Neuron (in vitro differentiated cells): Measurements from ENCODE around the gene ZNF862.

Experiments
- H2AFZ ChIP-seq: one replicate; pipeline ENCODE4 v1.6.1; 2013; ENCODE audit warnings: low read depth, mild to moderate bottlenecking, inconsistent platforms, low read length, moderate library complexity
- H3K27me3 ChIP-seq: one replicate; pipeline ENCODE4 v1.6.1; 2013; ENCODE audit warnings: low read length; ENCODE audit not compliant: insufficient read depth
- H3K36me3 ChIP-seq: one replicate; pipeline ENCODE4 v1.6.1; 2013; ENCODE audit warnings: low read length; ENCODE audit not compliant: insufficient read depth
- H3K4me1 ChIP-seq: one replicate; pipeline ENCODE4 v1.6.1; 2013; ENCODE audit warnings: low read length; ENCODE audit not compliant: insufficient read depth
- H3K4me3 ChIP-seq: 2 replicates; pipeline ENCODE4 v1.5.1; 2013; ENCODE audit warnings: mild to moderate bottlenecking, low read length, moderate library complexity
- H3K9me3 ChIP-seq: one replicate; pipeline ENCODE4 v1.6.1; 2013; ENCODE audit warnings: low read length

The ZNF862 gene

GRCh38 chr7:149838224-149838991, at the start of gene ZNF862:
Gene ZNF862, plus strand, starts transcription at chr7:149838375. Its CDS starts 237 bp downstream, at chr7:149838612.
- Histone ChIP-seq H3K36me3 (no peaks in the 10 kb centered on the region), H2AFZ (peak within 1 kb of the TSS; percentile 77), H3K4me3 (peak within 1 kb of the TSS; percentile 77), H3K9me3 (peaks cover 1% of the 10 kb centered on the region), H3K27me3 (peaks cover 2% of the 10 kb centered on the region), H3K4me1 (peaks cover 11% of the 10 kb centered on the region)

GRCh38 chr7:149789101-149789500, 49.1 kb upstream of the ZNF862 start:
- Histone ChIP-seq H3K27me3 (peaks cover 6% of the 10 kb centered on the region), H3K4me1 (peaks cover 9% of the 10 kb centered on the region), H3K36me3 (no peaks in the 10 kb centered on the region), H3K9me3 (no peaks in the 10 kb centered on the region), H2AFZ (no peak overlapping the region), H3K4me3 (no peak overlapping the region)

GRCh38 chr7:149790146-149790548, 48.0 kb upstream of the ZNF862 start:
- no peak overlapping the region for H3K4me3 ChIP-seq
- peaks cover 9% of the 10 kb centered on the region for H3K4me1 ChIP-seq
- no peaks in the 10 kb centered on the region for H3K36me3 ChIP-seq
- peaks cover 6% of the 10 kb centered on the region for H3K27me3 ChIP-seq
- no peak overlapping the region for H2AFZ ChIP-seq
- H3K9me3 ChIP-seq = no peaks in the 10 kb centered on the region

- no peak overlapping the region for H2AFZ ChIP-seq
- H3K4me3 ChIP-seq = no peak overlapping the region
- no peaks in the 10 kb centered on the region for H3K9me3 ChIP-seq
- peaks cover 6% of the 10 kb centered on the region for H3K27me3 ChIP-seq
- no peaks in the 10 kb centered on the region for H3K36me3 ChIP-seq
- H3K4me1 ChIP-seq = peaks cover 9% of the 10 kb centered on the region
Observed at GRCh38 chr7:149790754-149791360, 47.3 kb upstream of the ZNF862 start.

GRCh38 chr7:149791411-149792219, 46.6 kb upstream of the ZNF862 start:
- H3K4me3 ChIP-seq = no peak overlapping the region
- H2AFZ ChIP-seq = no peak overlapping the region
- peaks cover 6% of the 10 kb centered on the region for H3K27me3 ChIP-seq
- H3K9me3 ChIP-seq = no peaks in the 10 kb centered on the region
- H3K36me3 ChIP-seq = no peaks in the 10 kb centered on the region
- peaks cover 9% of the 10 kb centered on the region for H3K4me1 ChIP-seq

- Histone ChIP-seq H3K4me1 (peaks cover 9% of the 10 kb centered on the region), H2AFZ (no peak overlapping the region), H3K9me3 (no peaks in the 10 kb centered on the region), H3K4me3 (no peak overlapping the region), H3K27me3 (peaks cover 6% of the 10 kb centered on the region), H3K36me3 (no peaks in the 10 kb centered on the region)
Observed at GRCh38 chr7:149792220-149792595, 46.0 kb upstream of the ZNF862 start.

- H3K9me3 ChIP-seq = no peaks in the 10 kb centered on the region
- H3K27me3 ChIP-seq = peaks cover 6% of the 10 kb centered on the region
- H2AFZ ChIP-seq = no peak overlapping the region
- H3K36me3 ChIP-seq = no peaks in the 10 kb centered on the region
- peaks cover 9% of the 10 kb centered on the region for H3K4me1 ChIP-seq
- no peak overlapping the region for H3K4me3 ChIP-seq
Observed at GRCh38 chr7:149793261-149793660, 44.9 kb upstream of the ZNF862 start.

GRCh38 chr7:149794661-149795060, 43.5 kb upstream of the ZNF862 start:
- H3K4me3 ChIP-seq = no peak overlapping the region
- no peak overlapping the region for H2AFZ ChIP-seq
- peaks cover 11% of the 10 kb centered on the region for H3K4me1 ChIP-seq
- H3K27me3 ChIP-seq = peaks cover 1% of the 10 kb centered on the region
- no peaks in the 10 kb centered on the region for H3K36me3 ChIP-seq
- no peaks in the 10 kb centered on the region for H3K9me3 ChIP-seq

- Histone ChIP-seq H2AFZ (no peak overlapping the region), H3K4me3 (no peak overlapping the region), H3K27me3 (no peaks in the 10 kb centered on the region), H3K36me3 (no peaks in the 10 kb centered on the region), H3K4me1 (peaks cover 11% of the 10 kb centered on the region), H3K9me3 (no peaks in the 10 kb centered on the region)
Observed at GRCh38 chr7:149795126-149795525, 43.0 kb upstream of the ZNF862 start.

GRCh38 chr7:149796287-149796860, 41.8 kb upstream of the ZNF862 start:
- no peak overlapping the region for H2AFZ ChIP-seq
- H3K4me3 ChIP-seq = no peak overlapping the region

GRCh38 chr7:149797771-149798170, 40.4 kb upstream of the ZNF862 start:
- H3K36me3 ChIP-seq = no peaks in the 10 kb centered on the region
- H3K4me3 ChIP-seq = no peak overlapping the region
- H3K4me1 ChIP-seq = peaks cover 3% of the 10 kb centered on the region
- no peak overlapping the region for H2AFZ ChIP-seq
- no peaks in the 10 kb centered on the region for H3K27me3 ChIP-seq
- no peaks in the 10 kb centered on the region for H3K9me3 ChIP-seq

More at GRCh38 chr7:149796287-149796860, 41.8 kb upstream of the ZNF862 start:
- Histone ChIP-seq H3K9me3 (no peaks in the 10 kb centered on the region), H3K27me3 (no peaks in the 10 kb centered on the region), H3K36me3 (no peaks in the 10 kb centered on the region), H3K4me1 (peaks cover 3% of the 10 kb centered on the region)

- no peaks in the 10 kb centered on the region for H3K27me3 ChIP-seq
- no peaks in the 10 kb centered on the region for H3K9me3 ChIP-seq
- H2AFZ ChIP-seq = no peak overlapping the region
- H3K36me3 ChIP-seq = no peaks in the 10 kb centered on the region
- no peak overlapping the region for H3K4me3 ChIP-seq
- peaks cover 3% of the 10 kb centered on the region for H3K4me1 ChIP-seq
Observed at GRCh38 chr7:149799397-149800168, 38.6 kb upstream of the ZNF862 start.
